Heart left ventricle (tissue), 16 donors: Measurements from ENCODE around the gene CFAP54. TPM values are rescaled to one million over a fixed set of nuclear protein-coding genes. Genes with fewer than 3 reads are reported as not detected.

Source experiments
- ATAC-seq, 4 donors: fragments of 200-7000 bp; cut with Tn5 transposase; one replicate each; pipeline ENCODE4 v1.9.1; 2020 to 2022; ENCODE audit warnings: moderate library complexity in 4 of 4, mild to moderate bottlenecking in 3 of 4, moderate number of reproducible peaks in 1 of 4
- DNase-seq, 5 donors: peaks; one replicate each; pipeline ENCODE4 v3.0.0-alpha.2; 2020
- H3K27ac ChIP-seq, 12 donors: fragments of 200-600 bp; sonication (generic) in 4 of 12; one replicate each; pipeline versions ENCODE4 v1.5.0 to v1.8.0; 2016 to 2022; ENCODE audit warnings: mild to moderate bottlenecking in 2 of 12
- H3K27me3 ChIP-seq, 9 donors: fragments of 200-600 bp; sonication (generic) in 2 of 9; one replicate each; pipeline versions ENCODE4 v1.5.1 to v1.8.0; 2016 to 2022; ENCODE audit warnings: mild to moderate bottlenecking in 3 of 9
- H3K36me3 ChIP-seq, 9 donors: fragments of 200-600 bp; sonication (generic) in 2 of 9; one replicate each; pipeline versions ENCODE4 v1.5.0 to v1.8.0; 2018 to 2022; ENCODE audit warnings: mild to moderate bottlenecking in 2 of 9
- H3K4me1 ChIP-seq, 12 donors: fragments of 200-600 bp; sonication (generic) in 4 of 12; one replicate each; pipeline versions ENCODE4 v1.5.0 to v1.8.0; 2016 to 2022; ENCODE audit warnings: mild to moderate bottlenecking in 3 of 12
- H3K4me3 ChIP-seq, 12 donors: fragments of 200-600 bp; sonication (generic) in 4 of 12; one replicate each; pipeline versions ENCODE4 v1.5.0 to v1.8.0; 2017 to 2022; ENCODE audit warnings: mild to moderate bottlenecking in 9 of 12, moderate library complexity in 4 of 12
- H3K9me3 ChIP-seq, 12 donors: fragments of 200-600 bp; sonication (generic) in 4 of 12; one replicate each; pipeline versions ENCODE4 v1.5.0 to v1.8.0; 2016 to 2022; ENCODE audit warnings: mild to moderate bottlenecking in 1 of 12
- CTCF ChIP-seq, 12 donors: fragments of 200-600 bp; sonication (generic) in 4 of 12; IDR thresholded peaks; one replicate each; pipeline versions ENCODE4 v1.5.0 to v1.8.0; 2018 to 2022; ENCODE audit warnings: antibody characterized with exemption in 12 of 12, mild to moderate bottlenecking in 5 of 12
- POLR2A ChIP-seq, 2 donors: fragments of 450-650 bp; IDR thresholded peaks; one replicate each; pipeline ENCODE4 v1.6.1; 2017; ENCODE audit warnings: antibody characterized with exemption in 2 of 2, mild to moderate bottlenecking in 2 of 2, moderate library complexity in 2 of 2
- WGBS, 4 donors: extraction: QIAGEN DNeasy Blood & Tissue Kit in 2 of 4; methylation state at CpG; one replicate each; pipeline versions ENCODE4 v1.1.5 to v1.1.7; 2013 to 2018; 5-methylcytosine and 5-hydroxymethylcytosine counted together
- intact Hi-C, 10 donors: fragments of 100-400 bp; cut with DNase I; formaldehyde crosslinking; loops; one replicate each; pipeline versions ENCODE4 v1.11.1 to v1.14.2; 2022
- polyA plus RNA-seq, 2 donors: library from polyadenylated mRNA; stranded (reverse); fragments of 200-250 nt; gene quantifications; one replicate each; pipeline ENCODE4 v1.2.3, GENCODE V29; 2013
- total RNA-seq, 9 donors: library from RNA; depleted of rRNA in 2 of 9; stranded (reverse); fragments of >200 nt in 2 of 9; fragmentation: NEBNext Ultra II Directional in 3 of 9; extraction: Animal tissue kit (Norgen Biotek cat#: 25700) in 3 of 9; gene quantifications; one replicate each; pipeline versions ENCODE4 v1.1.0 to v1.2.4, GENCODE V29; 2016 to 2023
- donor health status: ischemic (EF 13 %, LVEDD 7.1; RV severe dilation, severe dysfunction).
- donor health status: healthy with polysubstance abuse.
- donor health status: DM: no; HTN: yes; CAD: no.
- donor health status: DM: no; HTN: no; CAD: no.
- donor health status: ischemic (EF 25% LVEDD 6.9; RV normal size, moderate dysfunction).
- donor health status: ischemic (EF 25% LVEDD 5.7; RV mildly dilated, moderate dysfunction).
- donor health status: healthy.
- donor health status: DM: yes; HTN: yes; CAD: no.
- donor health status: ischemic (EF 35%, LVEDD 5.7; RV mildly dilated, moderate dysfunction).
- donor health status: nonischemic (EF 11% LVEDD 7.7; RV severe dilation, severe dysfunction).
- donor health status: DM: yes; HTN: yes; CAD: no.
- donor health status: PGD.
- donor health status: ischemic (EF 29% LVEDD 5.4; RV normal size, mild dysfunction).
- donor health status: nonischemic (EF 23%, LVEDD 6.1; RV moderate dilation, normal function).

Gene CFAP54
- total and polyA plus RNA-seq, 11 donors = 0.07 to 0.79 (median 0.13) TPM; not detected in 1

GRCh38 chr12:96529912-96530311 is 40.5 kb downstream of the CFAP54 start:
- intact Hi-C loops = no loop called here
- Histone ChIP-seq H3K36me3 (no peaks in the 10 kb centered on the region), H3K27ac (no peak overlapping the region), H3K4me3 (no peak overlapping the region), H3K4me1 (no peaks in the 10 kb centered on the region), H3K27me3 (no peaks in the 10 kb centered on the region), H3K9me3 (no peaks in the 10 kb centered on the region)
- no peak for DNase-seq
- no peak for ATAC-seq
- TF ChIP-seq POLR2A (IDR thresholded peaks at IDR 0.05) = no peak
- no peak for TF ChIP-seq CTCF (IDR thresholded peaks at IDR 0.05)
- whole genome bisulfite sequencing, 4 donors = 68 to 73% (median 71%) methylated on average over 7 of the region's 7 CpGs

- 57 to 77% (median 73%) methylated on average over 4 of the region's 4 CpGs for whole genome bisulfite sequencing, 4 donors
- H3K9me3 ChIP-seq = no peaks in the 10 kb centered on the region
- no peak overlapping the region for H3K4me3 ChIP-seq
- no peaks in the 10 kb centered on the region for H3K4me1 ChIP-seq
- TF ChIP-seq CTCF (IDR thresholded peaks at IDR 0.05) (no peak), POLR2A (IDR thresholded peaks at IDR 0.05) (no peak)
- DNase-seq (no peak), ATAC-seq (no peak)
- intact Hi-C loops = no loop called here
- H3K36me3 ChIP-seq = no peaks in the 10 kb centered on the region
- H3K27me3 ChIP-seq = no peaks in the 10 kb centered on the region
- no peak overlapping the region for H3K27ac ChIP-seq
Observed at GRCh38 chr12:96534339-96534738, 45.0 kb downstream of the CFAP54 start.

- intact Hi-C loops = no loop called here
- TF ChIP-seq POLR2A (IDR thresholded peaks at IDR 0.05) (no peak), CTCF (IDR thresholded peaks at IDR 0.05) (no peak)
- WGBS, 4 donors = 21 to 60% (median 47%) methylated on average over 2 of the region's 2 CpGs
Observed at GRCh38 chr12:96548384-96548783, 59.0 kb downstream of the CFAP54 start.

GRCh38 chr12:96549341-96549740 is 60.0 kb downstream of the CFAP54 start:
- TF ChIP-seq CTCF (IDR thresholded peaks at IDR 0.05) (no peak), POLR2A (IDR thresholded peaks at IDR 0.05) (no peak)
- H3K4me3 ChIP-seq = no peak overlapping the region
- no peaks in the 10 kb centered on the region for H3K36me3 ChIP-seq
- no peaks in the 10 kb centered on the region for H3K4me1 ChIP-seq
- DNase-seq = no peak
- H3K27me3 ChIP-seq = no peaks in the 10 kb centered on the region
- 75 to 79% (median 78%) methylated on average over 2 of the region's 2 CpGs for WGBS, 4 donors
- no peaks in the 10 kb centered on the region for H3K9me3 ChIP-seq
- ATAC-seq = no peak
- intact Hi-C loops = no loop called here
- H3K27ac ChIP-seq = no peak overlapping the region

More at GRCh38 chr12:96548384-96548783, 59.0 kb downstream of the CFAP54 start:
- H3K27me3 ChIP-seq = no peaks in the 10 kb centered on the region
- DNase-seq (no peak), ATAC-seq (no peak)
- no peaks in the 10 kb centered on the region for H3K36me3 ChIP-seq
- H3K27ac ChIP-seq = no peak overlapping the region
- H3K9me3 ChIP-seq = peaks cover 0 to 5% (median 0%) of the 10 kb centered on the region in 12 donors
- H3K4me3 ChIP-seq = no peak overlapping the region
- no peaks in the 10 kb centered on the region for H3K4me1 ChIP-seq
